Melanocyte of skin (primary cell): ENCODE results near the gene PITHD1. TPM values are rescaled to one million over a fixed set of nuclear protein-coding genes. Genes with fewer than 3 reads are reported as not detected.

Experiments
- total RNA-seq, 2 donors: library from RNA; depleted of rRNA; stranded (reverse); fragments of >200 nt; gene quantifications; 2 replicates each; pipeline ENCODE4 v1.2.3, GENCODE V29; 2012

Gene PITHD1, protein sequence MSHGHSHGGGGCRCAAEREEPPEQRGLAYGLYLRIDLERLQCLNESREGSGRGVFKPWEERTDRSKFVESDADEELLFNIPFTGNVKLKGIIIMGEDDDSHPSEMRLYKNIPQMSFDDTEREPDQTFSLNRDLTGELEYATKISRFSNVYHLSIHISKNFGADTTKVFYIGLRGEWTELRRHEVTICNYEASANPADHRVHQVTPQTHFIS
- 10 to 100 TPM; 37.6 to 42.0 TPM for total RNA-seq

DNA sequence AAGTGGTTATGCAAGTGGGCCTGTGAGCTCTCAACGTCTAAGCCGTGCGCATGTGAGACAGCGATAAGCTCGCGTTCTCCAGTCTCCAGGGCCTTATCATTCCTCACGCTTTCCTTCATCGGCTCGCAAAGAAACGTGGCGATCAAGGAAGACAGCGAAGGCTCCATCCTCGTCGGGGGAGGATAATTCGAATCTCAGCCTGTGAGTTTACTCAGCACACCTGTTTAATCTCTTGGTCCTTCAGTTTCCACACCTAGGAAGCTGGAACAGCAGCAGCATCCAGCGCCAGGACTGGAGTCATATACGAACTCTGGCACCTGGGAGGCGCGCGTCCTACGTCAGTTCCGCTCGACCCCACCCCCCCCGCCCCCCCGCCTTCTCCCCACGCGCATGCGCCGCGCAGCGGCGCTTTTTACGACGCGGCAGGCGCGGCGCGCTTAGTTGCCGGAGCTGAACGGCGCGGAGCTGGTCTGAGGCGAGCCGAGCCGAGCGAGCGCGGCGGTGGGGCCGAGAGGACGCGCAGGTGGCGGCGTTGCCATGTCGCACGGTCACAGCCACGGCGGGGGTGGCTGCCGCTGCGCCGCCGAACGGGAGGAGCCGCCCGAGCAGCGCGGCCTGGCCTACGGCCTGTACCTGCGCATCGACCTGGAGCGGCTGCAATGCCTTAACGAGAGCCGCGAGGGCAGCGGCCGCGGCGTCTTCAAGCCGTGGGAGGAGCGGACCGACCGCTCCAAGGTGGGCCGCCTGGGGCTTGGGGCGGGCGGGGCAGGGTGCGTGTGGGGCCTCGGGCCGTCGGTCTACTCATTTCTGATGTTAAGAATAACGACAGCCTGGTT is at the start of gene PITHD1:
Gene PITHD1, plus strand, starts transcription at position 440 of the 836 bp plus-strand sequence. Its CDS starts 98 bp downstream, at position 538.

DNA sequence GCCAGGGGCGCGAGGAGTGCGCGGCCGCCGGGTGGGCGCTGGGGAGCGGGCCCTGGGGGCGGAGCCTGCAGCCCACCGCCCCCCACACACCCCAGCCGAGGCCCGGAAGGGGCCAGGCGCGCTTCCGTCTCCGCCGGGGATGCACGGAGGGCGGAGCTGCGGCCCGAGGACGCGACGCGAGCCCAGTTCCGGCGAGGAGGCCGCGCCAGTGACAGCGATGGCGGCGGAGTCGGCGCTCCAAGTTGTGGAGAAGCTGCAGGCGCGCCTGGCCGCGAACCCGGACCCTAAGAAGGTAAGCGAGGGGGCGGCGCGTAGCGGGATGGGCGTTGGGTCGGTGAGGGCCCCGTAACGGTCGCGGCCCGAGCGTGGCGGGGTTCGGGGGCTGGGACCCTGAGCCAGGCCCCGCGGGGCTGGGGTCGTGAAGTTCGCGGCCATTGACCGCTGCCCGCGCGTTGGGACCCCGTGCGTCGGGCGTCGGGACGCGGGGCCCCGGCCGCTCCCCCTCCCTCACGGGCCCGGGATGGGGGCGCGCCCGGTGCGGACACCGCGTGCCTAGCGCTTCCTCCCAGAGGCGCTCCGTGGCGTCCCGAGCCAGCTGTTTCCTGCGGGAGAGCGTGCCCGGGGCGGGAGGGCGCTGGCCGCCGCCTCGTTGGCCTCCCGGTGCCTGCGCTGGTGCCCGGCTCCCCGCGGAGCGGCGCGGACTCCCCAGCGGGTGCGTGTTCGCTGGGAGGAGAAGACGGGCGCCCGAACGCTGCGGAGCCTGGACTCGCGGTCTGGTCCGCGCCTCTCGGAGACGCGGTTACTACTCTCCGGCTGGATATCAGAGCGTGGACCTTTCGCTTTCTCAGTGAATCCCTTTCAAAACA is 34.7 kb upstream of the PITHD1 start, which contains the start of gene ELOA:
Gene ELOA, plus strand, starts transcription at position 185 of the 866 bp plus-strand sequence. Its CDS starts 33 bp downstream, at position 218.

DNA sequence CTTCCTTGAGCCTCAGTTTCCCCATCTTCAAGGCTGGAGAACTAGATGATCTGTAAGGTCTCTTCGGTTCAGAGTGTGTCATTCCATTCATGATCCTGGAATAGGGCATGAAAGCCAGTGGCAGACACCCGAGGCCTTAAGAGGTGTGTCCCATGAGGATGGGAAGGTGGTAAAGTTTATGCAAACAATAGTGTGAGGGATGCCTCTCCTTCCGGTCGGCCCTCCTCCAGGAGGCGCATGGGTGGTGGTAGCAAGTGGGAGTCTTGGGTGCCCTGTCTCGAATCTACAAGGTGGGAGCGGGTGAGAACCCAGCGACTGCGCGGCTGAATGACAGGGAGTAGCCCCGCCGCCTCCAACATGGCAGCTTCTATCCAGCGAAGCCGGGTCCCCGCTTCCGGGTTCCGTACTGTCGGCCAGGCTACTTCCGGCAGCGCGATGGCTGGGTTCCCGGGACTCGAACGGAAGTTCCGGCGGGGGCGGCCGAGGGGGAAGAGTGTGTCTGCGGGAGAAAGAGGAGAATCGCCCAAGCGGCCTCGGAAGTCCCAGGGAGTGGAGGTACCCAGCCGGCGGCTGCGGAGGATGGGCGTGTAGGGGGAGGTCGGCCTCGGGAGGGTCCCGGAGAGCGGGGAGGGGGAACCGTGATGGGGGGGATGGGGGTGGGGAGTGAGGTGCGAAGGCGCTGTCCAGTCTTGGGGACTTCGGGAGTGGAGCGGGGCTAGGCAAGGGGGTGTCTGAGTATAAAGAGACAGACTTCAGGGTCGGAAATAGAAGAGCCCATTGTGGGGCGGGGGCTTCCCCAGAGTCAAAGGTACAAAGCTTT is 12.7 kb downstream of the PITHD1 start, which contains the start of gene LYPLA2:
Gene LYPLA2, plus strand, starts transcription at position 450 of the 820 bp plus-strand sequence. CDS start 1,538 bp downstream, outside the sequence.

DNA sequence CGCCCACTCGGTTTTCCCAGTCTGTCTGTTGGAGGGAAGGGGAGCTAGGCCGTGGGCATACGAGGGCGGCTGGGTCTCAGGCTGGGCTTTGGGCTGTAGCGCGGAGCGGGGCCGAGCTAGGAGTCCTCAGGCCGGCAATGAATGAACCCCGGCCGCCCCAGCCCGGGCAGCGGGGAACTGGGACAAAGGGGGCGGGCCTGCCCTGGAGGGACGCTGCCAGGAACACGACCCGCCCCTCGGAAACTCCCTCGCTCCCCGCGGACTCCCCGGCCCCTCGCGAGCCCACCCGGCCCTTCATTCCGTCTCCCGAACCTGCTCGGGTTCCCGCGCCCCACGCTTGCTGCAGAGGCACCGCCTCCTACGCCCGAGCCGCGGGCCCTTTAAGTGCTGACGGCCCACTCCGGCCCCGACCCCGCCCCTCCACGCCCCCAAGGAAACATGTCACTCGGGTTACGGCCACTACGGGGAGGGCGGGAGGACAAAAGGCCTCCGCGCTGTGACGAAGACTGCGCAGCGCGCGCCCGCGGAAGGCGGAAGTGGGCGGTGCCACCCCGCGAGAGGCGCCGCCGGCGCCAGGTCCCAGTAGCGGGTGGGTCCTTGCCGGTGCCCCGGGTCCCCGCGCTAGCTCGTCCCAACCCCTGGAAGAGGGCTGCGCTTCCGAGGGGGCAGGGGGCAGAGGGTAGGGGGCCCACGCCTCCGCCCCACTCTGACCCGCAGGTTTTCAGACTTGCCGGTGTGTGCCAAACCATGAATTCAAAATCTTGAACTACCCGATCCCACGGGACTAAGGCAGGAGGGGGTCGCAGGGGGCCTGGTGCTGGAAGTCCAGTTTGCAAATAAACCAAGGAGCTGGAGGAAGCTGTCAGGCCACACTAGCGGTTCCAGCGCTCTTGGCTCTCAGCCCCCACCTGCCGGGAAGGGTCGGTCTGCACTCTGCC is 22.5 kb downstream of the PITHD1 start, which contains the start of gene GALE:
Gene GALE, minus strand, starts transcription at position 355 of the 938 bp plus-strand sequence. CDS start 1,747 bp downstream, outside the sequence.

DNA sequence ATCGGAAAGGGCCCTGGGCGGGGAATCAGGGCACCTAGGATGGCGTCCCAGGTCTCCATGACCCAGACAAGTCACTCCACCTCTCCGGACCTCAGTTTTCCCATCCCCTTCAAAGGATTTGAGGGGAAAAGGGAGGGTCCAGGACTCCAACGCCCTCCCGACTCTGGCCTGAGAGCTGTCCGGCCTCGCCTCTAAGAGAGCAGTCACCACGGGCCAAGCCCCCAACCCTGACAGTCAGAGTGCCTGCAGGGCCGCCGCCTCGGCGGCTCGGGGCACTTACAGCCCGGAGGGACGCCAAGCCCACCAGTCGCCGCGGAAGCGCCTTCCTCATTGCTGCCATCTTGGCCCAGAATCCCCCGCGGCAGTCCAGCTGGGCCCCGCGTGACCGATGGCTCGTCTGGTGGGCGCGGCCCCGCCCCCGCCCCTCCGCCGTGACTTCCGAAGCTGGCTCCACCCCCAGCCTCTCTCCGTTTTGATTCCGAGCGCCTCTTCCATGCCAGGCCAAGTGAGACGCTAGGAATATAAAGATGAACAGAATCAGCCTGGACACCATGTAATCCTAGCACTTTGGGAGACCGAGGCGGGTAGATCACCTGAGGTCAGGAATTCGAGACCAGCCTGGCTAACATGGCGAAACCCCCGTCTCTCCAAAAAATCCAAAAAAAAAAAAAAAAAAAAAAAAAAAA is 47.0 kb downstream of the PITHD1 start, which contains the start of gene HMGCL:
Gene HMGCL, minus strand, starts transcription at position 354 of the 686 bp plus-strand sequence. Its CDS starts 14 bp downstream, at position 340.

Other genes with a start within 250 kb of the PITHD1 start
- gene E2F2, start 247.2 kb upstream of the PITHD1 start, total RNA-seq, result 1 to 10 TPM; 3.4 to 6.7 TPM
- 1 to 10 TPM; 4.0 to 6.2 TPM for gene ID3, start 218.9 kb upstream of the PITHD1 start, total RNA-seq
- 100 to 1,000 TPM; 322 to 481 TPM for gene RPL11, start 86.6 kb upstream of the PITHD1 start, total RNA-seq
- gene ELOA, start 34.9 kb upstream of the PITHD1 start, total RNA-seq, result 10 to 100 TPM; 55.1 to 60.3 TPM
- 10 to 100 TPM; 69.5 to 93.2 TPM for gene LYPLA2, start 12.7 kb downstream of the PITHD1 start, total RNA-seq
- gene GALE, start 22.3 kb downstream of the PITHD1 start, total RNA-seq, result 10 to 100 TPM; 34.8 to 71.6 TPM
- 10 to 100 TPM; 22.3 to 33.0 TPM for gene HMGCL, start 47.0 kb downstream of the PITHD1 start, total RNA-seq
- 10 to 100 TPM; 10.7 to 16.9 TPM for gene FUCA1, start 89.9 kb downstream of the PITHD1 start, total RNA-seq
- not detected for gene CNR2, start 134.9 kb downstream of the PITHD1 start, total RNA-seq
- gene PNRC2, start 181.4 kb downstream of the PITHD1 start, total RNA-seq, result 10 to 100 TPM; 64.0 to 67.9 TPM
- gene SRSF10, start 201.9 kb downstream of the PITHD1 start, total RNA-seq, result 100 to 1,000 TPM in 1 of 2 donors, 10 to 100 TPM in 1; 60.9 to 100 TPM